CD4-positive, alpha-beta T cell treated with Interferon alpha-2 for 1 hour (primary cell): ENCODE measurements around the gene HOXA1.
A peak's percentile ranks its signal among the peaks of the same experiment; 100 is the strongest.

Source experiments
- DNase-seq, 2 donors: peaks; one replicate each; pipeline ENCODE4 v3.0.0-alpha.2; 2020 to 2022

The HOXA1 gene

DNA sequence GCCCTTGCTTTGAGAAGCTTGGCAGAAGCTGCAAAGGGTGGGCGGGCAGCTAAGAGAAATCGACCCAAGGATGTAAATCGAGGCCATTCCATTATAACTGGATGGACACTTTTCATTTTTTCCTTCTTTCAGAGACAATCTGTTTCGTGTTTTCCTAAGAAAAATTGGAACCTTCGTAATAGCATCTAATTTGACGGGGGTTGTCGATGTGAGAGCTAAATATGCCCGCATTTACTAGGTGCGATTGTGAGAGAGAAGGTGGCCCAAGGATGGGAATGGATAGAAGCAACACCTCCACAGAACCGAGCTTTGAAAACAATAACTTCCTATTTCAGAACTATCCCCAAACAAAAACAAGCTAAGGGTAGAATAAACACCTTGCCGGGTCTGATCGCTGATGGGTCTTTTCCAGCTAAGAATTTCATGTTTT is 35.6 kb upstream of the HOXA1 start:
- DNase-seq = no peak

DNA sequence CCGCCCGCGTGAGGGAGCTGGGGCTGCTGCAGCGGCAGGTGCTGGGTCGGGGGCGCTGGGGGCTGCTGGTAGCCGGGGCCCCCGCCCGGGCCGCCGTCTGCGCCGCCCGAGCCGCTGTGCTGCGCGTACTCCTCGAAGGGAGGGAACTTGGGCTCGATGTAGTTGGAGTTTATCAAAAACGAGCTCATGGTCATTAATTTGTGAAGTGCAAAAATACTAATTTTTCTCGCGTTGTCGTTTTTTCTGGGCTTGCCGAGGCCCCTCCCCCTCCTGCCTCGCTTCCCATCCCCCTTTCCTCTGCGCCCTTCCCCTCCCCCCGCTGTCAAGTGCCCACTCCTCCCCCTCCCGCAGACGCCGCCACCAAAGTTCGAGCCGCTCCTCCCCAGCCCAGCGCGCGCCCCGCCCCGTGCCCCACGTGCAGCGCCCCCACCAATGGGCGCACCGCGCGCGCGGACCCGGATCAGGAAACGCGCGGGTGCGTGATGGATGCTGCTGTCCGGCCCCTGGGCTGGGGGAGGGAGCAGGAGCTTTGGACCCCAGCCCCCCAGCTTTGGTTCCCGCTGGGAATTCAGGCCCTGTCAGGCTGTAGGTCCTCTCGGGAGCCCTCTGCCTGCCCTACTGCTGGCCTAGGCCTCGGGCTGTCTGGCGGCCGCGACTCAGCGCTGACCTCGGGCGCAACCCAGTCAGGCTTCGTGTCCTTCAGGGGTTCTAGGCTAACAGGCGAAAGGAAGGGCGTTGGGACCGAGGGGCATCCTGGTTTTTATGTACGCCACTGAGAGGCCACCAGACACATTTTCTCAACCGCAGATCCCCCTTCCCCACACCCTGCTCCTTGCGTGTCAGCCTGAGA is 35.0 kb upstream of the HOXA1 start, which contains the start of gene HOXA4:
Gene HOXA4, minus strand, starts transcription at position 218 of the 850 bp plus-strand sequence. Its CDS starts 24 bp downstream, at position 194.
- peak; percentile 80 to 84 for DNase-seq

DNA sequence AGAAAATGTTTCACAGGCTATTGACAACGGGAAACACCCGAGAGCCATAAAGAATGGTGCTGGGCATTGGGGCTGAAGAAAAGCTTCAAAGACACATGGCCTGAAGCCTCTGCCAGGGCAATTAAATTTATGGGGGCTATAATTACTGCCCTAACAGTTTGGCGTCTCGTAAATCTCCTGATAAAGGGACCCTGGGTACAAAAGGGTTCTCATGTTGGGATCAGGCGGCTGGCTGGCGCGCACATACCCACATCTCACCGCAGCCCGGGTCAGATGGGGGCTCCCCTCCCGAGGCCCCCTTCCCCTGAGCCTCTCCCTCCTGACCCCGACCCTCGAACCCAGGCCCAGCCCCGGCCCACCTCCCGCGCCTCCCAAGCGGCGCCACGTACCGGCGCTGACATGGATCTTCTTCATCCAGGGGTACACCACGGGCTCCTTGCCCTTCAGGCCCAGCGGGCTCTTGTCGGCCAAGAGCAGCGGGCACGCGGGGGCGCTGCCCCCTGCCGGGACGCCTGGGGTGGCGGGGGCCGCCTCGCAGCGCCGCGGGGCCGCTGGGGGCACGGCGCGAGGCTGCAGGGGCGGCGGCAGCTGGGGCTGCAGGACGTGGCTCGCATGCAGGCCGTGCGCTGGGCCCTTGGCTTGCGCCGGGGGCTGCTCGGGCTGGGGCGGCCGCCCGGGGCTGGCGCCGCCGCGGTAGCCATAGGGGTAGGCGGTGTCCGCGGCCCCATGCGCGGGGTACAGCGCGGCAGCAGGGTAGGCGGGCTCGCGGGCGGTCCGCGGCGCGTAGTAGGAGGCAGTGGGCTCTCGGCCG is 34.1 kb upstream of the HOXA1 start:
- DNase-seq = no peak

DNA sequence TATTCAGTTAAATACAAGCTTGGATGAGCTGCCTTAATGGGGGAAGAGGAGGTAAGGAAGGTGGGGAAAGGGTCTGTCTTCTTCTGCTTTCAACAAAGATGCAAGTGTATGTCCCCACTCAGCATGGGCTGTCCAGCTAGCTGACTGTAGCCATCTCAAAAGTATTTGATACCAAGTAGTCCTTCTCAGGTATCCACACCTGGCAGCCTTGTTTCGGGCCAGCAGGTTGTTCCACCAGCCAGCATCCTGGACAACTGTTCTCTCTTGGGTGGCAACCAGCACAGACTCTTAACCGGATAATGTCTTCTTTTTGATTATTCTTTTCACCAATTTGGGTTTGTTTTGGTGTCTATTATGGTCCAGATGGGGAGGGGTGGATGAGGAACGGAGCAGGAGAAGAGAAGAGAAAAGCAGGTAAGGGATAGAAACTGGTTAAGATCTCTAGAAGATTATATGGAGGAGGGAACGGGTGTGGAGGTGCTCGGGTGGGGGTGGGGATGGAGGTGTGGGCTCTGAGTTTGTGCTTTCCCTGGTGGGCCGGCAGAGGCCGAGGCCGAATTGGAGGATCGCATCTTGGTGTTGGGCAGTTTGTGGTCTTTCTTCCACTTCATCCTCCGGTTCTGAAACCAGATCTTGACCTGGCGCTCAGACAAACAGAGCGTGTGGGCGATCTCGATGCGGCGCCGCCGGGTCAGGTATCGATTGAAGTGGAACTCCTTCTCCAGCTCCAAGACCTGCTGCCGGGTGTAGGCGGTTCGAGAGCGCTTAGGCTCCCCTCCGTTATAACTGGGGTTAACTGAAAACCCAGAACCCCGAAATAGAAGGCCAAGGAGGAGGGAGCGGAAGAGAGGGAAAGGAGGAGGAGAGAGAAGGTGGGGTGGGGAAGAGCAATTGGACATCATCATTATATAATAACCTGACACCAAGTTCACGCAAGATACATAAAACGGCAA is 33.3 kb upstream of the HOXA1 start:
- no peak for DNase-seq

DNA sequence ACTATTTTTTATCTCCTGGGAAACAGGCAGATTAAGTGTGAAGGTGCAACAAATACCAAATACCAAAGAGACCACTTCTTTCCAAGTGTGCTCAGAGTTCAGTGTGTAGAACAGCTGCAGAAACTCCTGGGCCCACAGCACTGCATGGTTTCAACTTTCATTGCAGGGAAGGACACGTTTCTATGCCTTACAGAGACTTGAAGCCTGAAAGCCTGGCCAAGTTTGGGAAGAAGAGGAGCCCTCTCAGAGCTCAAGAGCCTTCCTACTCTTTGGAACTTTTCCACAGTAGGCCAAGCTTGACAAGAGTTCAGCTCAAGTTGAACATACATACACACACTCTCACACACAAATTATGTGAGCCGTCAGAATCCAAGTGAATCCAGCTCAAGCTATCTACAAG is 32.2 kb upstream of the HOXA1 start:
- DNase-seq = no peak

DNA sequence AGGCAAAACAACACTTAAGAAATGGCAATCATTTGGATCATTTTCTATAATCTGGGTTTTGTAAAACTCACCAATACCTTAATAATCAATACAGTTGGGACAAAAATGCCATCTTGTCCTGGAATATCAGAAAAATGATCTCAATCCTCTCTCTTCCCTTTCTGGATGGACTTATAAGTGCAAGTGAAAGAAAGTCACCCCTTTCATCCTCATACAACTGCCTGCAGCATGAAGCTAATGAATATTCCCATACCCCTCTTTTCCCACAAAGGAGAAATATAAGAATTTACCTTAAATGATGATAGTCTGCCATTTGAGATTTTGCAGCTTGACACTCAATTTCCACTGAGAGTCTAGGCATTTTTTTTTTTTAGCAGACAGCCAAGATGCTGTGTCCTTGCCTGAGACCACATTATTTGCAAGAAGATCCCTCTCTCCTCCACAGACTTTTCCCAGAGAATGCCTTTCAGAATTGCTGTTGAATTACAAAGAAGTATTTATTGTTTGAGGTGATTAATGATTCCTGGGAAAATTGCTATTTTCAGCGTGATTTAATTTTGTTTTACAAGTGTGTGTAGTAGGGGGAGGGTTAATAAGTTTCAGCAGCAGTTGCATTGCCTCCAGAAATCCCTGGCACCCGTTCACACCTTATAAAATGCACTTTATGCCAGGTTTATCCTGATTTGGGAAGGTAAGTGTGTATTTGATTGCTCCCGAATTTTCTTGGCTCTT is 31.0 kb upstream of the HOXA1 start:
- no peak for DNase-seq

DNA sequence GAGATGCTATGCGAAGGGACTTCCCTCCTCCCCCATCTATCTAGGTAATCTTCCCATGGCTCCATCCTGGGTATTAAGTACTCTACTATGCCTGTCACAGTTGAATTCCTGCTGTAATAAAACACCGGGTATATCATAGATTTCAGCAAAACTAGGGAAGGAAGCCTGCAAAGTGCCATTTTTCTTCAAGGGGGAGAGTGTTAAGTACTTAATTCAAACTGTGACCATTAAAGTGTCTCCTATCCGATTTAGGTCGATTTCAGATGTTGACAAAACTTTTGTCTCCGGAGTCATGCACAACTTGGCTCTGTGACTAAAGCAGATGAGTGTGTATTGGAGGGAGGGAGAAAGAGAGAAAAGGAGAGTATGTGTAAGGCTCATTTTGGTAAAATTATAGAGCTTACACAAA is 30.2 kb upstream of the HOXA1 start:
- no peak for DNase-seq

DNA sequence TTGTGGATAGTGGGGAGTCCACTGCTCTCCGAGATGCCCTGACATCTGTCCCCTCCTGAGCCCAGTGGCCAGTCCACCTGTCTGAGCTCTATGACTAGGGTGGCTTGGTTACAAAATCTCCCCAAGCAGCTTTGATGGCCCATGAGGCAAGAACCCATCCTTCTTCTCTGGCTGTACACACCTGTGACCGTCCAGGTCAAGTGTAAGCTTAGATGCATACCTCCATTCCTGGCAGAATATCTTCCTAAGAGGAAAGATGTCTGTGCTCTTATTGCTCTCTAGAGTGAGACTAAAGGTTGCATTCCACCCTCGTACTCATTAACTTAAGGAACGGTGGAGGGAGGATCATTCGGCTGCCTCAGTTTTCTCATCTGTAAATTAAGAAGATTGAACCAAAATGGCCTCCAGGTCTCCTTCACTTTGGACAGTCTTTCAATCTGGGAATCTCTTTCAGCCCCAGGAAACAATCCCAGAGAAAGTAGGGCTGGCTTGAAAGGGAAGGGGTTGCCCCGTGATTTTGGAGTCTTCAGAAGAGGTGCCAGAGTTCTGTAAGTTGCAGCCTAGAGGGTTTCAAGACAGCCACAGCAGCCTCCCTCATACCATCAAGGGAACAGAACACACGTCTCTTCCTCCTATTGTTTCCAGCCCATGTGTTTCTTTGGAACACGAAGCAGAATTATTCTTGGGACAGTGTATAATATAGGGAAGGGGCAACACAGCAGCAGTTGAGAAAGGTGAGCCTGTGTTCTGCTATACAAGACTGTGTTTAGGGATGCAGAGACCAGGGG is 29.3 kb upstream of the HOXA1 start:
- DNase-seq = no peak

DNA sequence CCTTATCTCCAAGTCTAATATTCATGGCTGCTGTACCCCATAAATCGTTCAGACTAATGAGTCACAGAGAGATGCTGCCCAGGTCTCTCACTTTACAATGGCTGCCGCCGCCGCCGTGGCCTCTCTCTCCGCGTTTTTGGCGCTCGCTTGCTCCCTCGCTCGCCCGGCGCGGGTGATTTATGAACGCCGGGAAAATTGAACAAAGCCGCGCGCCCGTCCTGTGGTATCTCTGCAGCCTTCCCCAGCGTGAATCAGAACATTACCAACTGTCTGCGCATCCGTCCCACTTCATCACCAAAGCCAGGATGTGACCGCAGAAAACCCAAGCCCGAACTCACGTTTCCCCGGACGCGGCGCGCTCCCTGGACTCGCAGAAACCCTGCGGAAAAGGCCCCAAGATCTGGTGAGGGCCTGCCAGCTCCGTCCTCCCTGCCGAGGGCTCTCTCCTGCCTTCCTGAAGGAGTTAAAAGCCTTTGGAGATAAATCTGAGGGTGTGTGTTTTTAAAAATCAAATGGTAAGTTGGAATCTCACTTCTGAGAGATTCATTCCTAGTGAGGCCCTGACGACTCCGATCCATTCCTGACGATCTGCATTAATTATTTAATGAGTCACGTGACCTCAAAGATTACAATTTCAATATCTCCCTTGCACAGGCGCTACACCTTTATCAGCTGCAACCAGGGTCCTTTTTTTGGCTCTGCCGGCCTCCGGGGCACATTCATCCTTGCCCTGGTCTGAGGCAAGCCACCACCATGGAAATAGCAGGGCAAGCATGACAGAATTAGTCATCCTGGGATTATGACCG is 28.5 kb upstream of the HOXA1 start:
- no peak for DNase-seq

DNA sequence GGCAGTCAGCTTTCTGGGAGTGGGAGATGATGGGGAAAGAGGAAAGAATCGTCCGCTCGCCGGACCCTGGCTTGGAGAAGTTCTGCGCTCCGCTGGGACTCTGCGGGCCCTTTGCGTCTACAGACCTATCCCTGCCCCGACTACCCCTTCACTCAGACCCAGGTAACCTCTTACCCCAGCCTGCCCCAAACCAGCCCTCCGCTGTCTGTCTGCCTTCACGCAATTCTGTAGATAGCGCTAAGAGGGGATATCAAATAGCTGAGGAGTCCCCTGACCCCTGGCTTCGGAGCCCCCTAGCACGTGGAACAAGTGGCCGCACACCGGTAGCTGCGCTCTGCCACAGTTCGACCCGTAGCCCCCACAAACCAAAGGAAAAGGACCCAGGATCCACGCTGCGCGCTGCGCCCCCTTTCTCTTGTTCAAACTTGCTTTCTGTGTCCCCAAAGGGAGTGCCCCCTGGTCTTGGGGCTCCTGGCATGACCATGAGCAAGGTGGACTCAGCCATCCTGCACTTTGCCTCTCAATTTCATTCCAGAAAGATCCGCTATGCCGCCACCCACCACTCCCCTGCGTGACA is 27.8 kb upstream of the HOXA1 start:
- no peak for DNase-seq

DNA sequence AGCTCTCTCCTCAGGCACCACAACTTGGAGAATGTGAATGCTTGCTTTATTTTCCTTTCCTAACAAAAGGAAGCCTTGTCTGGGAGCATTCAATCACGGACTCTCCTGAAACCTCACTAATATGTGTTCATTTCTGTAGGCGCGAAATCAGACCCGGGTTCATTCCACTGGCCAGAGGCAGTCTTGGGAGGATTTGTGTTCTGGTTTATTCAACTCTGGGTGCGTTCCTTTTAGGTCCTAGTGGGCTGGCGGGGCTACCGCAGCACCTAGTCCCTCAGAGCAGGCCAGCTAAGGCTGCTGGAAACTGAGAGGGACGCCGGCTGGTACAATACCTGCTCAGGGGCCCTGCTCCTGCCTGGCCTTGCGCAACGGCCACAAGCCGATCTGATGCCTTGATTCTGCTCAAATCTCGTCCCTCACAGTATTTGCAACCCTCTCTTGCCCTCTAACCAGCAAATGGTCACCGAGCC is 27.2 kb upstream of the HOXA1 start:
- DNase-seq = no peak

DNA sequence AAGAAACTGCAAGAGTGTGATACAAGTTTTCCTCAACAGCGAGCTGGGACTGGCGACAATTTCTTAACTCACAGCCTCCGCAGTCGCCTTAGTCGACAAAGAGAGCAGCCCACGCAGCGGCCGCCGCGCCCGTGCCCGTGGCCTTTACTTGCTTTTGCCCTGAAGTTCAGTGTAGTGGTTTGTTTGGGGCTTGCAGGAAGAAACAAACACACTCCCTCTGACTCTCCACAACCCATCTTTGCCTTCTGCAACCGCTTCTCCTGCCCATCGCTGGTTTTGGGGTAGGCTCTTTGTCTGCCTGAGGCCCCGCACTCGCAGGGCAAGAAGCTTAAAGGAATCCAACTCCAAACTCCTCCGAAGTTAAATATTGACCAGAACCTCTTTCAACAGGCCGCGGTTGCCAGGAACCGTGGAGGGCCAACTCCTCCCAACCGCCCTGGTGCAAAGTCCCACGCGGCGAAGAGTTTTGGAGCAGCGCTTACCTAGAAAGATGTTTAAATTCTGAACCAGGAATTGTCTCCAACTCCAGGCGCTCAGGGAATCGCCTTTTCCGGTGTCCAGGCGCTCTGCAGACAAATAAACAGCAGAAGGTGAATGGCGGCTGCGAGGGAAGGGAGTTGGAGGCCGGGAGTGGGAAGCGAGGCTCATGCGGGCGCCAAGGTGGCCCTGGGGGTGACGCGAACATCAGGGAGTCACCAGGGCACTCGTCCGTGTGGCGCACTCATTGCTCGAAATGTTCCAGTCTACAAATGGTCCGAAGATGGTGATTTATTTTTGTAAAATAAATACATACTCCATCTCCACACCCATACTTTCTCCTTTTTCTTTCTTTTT is 26.5 kb upstream of the HOXA1 start:
- DNase-seq = no peak

DNA sequence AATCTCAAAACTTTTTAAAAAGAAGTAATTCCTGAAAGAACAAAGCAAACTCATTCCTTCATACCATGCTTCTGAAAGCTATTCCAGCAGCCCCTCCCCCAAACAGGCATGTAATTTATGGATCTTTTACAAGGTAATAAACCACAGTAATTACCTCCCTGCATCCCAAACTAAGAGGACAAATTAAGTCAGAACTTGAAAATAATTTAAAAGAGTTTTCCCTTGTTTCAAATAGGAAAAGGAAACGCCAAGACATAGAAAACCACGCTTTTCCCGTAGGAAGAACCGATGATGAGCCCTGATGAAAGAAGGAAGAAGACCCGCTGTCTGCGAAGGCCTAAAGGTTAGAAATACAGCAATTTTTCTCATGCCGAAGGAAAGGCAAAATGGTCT is 25.9 kb upstream of the HOXA1 start:
- DNase-seq = no peak

DNA sequence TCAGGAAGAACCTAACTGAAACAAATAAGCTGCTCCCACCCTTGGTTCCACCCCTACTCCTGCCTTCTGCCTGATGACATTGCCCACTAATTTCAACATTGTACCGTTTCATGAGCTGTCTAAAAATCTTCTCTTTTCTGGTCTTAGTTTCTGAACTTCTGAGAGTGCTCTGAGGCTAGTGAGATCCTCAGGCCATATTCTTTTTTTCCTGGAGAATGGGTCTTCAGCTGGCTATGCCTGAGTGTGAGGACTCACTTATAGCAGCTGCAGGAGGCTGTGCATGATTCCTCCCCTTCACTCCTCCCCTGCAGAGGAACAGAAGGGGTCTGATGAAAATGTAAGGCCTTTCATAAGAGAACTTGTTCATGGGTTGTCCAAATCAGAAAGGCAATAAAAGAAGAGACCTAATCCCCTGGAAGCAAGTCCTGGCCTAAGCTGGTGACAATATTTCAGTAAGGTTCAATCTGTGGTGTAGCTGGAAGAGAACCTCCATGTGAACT is 23.7 kb upstream of the HOXA1 start:
- no peak for DNase-seq

DNA sequence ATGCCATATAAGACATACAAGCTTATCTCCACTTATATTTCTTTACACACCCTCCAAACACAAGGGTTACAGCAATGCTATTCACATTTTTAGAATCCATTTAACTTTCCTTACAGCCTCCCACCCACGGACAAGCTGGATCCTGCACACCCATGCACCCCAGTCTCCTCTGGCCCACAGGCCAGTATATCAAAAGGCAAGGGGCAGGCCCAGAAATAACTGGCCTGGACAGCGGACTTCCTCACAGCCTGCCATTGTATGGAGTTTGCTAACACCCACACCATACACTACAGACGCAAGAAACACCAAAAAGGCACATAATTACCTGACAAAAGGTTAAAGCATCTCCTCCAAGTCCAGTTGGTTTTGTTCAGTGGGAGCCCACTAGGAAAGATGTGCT is 22.8 kb upstream of the HOXA1 start:
- DNase-seq = no peak

DNA sequence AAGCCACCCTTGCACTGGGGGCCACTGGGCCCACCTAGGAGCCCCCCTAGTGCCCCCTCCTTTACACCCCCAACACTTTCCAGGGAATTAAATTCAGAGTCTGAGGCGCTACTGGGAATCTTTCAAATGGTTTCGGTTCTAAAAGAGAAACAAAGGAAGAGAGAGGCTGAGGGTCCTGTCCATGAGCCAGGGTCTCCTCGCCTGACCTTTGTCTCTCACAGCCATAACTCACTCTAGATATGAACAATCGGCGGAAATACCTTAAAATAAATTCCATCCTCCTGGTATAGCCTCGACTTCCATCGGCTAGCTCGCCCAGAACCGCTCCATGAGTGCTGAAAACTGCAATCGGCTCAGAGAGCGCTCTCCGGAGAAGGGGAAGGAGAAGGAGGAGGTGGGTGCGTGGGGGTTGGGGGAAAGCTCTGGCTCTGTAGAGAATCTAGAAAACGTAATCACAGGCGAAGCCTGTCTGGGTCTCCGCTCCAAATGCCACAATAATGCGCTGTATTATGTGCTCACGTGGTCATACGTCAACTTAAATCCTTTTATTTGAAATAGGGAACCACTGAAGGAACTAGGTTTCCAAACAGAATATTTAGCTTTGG is 22.2 kb upstream of the HOXA1 start:
- DNase-seq = no peak

DNA sequence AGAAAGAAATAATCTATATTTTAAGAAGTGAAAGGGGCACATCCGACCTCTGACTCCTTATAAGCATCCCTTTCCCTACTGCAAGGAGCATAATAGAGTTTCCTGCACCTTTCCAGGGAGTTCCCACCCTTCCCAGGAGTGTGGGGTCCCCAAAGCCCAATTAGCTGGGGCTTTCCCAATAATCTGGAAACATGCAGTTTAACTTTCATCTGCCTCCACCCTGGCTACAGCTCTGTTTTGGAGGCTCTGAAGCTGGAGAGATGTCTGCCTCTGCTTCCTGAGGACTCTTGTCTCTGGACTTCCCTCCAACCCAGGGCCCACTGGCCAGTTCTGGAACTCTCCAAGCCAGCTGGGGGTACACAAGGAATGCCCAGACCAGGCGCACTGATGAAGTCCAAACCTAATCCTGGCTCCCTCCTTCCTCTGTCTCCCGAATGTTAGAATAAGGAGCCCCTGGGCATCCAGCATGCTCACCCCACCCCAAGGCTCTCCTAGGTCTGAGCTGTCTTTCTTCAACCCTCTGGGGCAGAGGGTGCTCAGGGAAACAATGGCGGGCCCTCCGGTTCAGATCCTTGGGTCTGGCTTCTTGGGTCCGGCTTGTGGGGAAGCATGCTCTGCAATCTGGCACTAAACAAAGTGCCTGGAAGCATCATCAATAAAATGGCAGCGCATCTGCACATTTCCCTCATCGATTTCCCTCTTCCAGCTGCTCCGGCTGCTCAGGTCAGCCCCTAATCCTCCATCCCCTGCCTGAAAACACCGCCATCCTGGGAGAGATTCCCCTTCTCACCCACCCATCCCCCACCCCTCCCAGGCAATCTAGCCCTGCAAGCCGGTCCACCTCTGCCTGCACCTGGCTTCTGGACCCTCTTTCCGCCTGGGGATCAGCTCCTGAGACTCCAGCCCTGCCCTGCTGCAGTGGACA is 21.4 kb upstream of the HOXA1 start:
- no peak for DNase-seq
